ENCODE data around the gene DMAC2L. TPM values are rescaled to one million over a fixed set of nuclear protein-coding genes. Genes with fewer than 3 reads are reported as not detected.
A peak's percentile ranks its signal among the peaks of the same experiment; 100 is the strongest.

The DMAC2L gene
- total and polyA plus RNA-seq, 2 donors (not counting 1 experiment from before 2014, with no cell fraction given) = 19.0 to 40.0 TPM

DNA sequence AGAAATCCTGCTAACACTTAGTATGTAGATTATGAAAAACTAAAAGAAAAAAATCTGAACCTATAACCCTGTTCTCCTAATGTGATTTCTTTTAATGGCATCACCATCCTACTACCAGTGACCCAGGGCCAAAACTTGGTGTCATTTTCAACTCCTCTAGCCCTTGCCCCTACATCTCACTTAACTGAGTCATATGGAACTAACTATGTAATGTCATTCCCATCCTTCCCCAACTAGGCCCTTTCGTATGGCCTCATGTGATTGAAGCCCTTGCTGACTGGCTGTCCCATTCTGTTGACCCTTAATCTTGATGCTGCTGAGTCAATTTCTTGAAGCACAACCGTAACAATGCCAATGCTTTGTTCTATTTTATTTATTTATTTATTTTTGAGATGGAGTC is 7.6 kb downstream of the DMAC2L start:
- no peaks in the 10 kb centered on the region for H3K9me3 Mint-ChIP-seq (ENCODE audit: insufficient read depth)
- TF ChIP-seq EZH2 (IDR thresholded peaks at IDR 0.05; ENCODE audit: borderline replicate concordance, insufficient read depth, low read depth, low read length, poor library complexity, severe bottlenecking) = no peak
- TF ChIP-seq, protein P1, sequence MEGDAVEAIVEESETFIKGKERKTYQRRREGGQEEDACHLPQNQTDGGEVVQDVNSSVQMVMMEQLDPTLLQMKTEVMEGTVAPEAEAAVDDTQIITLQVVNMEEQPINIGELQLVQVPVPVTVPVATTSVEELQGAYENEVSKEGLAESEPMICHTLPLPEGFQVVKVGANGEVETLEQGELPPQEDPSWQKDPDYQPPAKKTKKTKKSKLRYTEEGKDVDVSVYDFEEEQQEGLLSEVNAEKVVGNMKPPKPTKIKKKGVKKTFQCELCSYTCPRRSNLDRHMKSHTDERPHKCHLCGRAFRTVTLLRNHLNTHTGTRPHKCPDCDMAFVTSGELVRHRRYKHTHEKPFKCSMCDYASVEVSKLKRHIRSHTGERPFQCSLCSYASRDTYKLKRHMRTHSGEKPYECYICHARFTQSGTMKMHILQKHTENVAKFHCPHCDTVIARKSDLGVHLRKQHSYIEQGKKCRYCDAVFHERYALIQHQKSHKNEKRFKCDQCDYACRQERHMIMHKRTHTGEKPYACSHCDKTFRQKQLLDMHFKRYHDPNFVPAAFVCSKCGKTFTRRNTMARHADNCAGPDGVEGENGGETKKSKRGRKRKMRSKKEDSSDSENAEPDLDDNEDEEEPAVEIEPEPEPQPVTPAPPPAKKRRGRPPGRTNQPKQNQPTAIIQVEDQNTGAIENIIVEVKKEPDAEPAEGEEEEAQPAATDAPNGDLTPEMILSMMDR (IDR thresholded peaks at IDR 0.05) = no peak
- H3K27ac Mint-ChIP-seq = peak overlapping the region; percentile 29
- intact Hi-C loops (cut with micrococcal nuclease) = loop anchor here (2.0 to 10.0 kb wide), 4 partner anchors 43 to 505 kb away; no protein-coding TSS in a partner anchor
- no peaks in the 10 kb centered on the region for H3K9me3 ChIP-seq (ENCODE audit: control extremely low read depth in 1 of 3, control insufficient read depth in 2 of 3, insufficient read depth in 1 of 3, low read length in 2 of 3)
- H3K36me3 ChIP-seq (replicated peaks in 1 of 2; ENCODE audit: control extremely low read depth in 1 of 2, control insufficient read depth in 1 of 2, extremely low read depth in 1 of 2, insufficient read depth in 2 of 2, low read length in 1 of 2) = peaks cover 3 to 7% of the 10 kb centered on the region in 2 experiments
- DNase-seq (no peak), ATAC-seq (ENCODE audit: low read depth) (no peak)
- H3K4me3 Mint-ChIP-seq = no peak overlapping the region
- ChIA-PET CTCF (interaction anchor here (0.6 to 3.7 kb wide), 16 partner anchors 8 to 471 kb away, joined by 3 to 27 read pairs (median 6); partner anchors contain the start of genes CDKL1, DMAC2L, L2HGDH and MAP4K5), POLR2A (interaction anchor here (0.5 kb wide), 1 partner anchor 23 kb away, joined by 10 read pairs; no protein-coding TSS in a partner anchor)
- H3K27me3 ChIP-seq (replicated peaks in 1 of 4; ENCODE audit: control extremely low read depth in 1 of 4, control insufficient read depth in 3 of 4, insufficient read depth in 4 of 4, low read length in 3 of 4) = no peaks in the 10 kb centered on the region
- H3K27ac ChIP-seq (ENCODE audit: low read length in 2 of 2) = no peak overlapping the region
- peaks cover 15% of the 10 kb centered on the region for H4K20me1 ChIP-seq (ENCODE audit: control insufficient read depth, insufficient read depth, low read length, poor library complexity, severe bottlenecking)
- H2AFZ ChIP-seq (ENCODE audit: insufficient read depth, low read depth, low read length, poor library complexity, severe bottlenecking) = no peak overlapping the region
- WGBS (ENCODE audit: insufficient coverage) = 100% methylated on average over 1 of the region's 2 CpGs
- H3K4me2 ChIP-seq (replicated peaks; ENCODE audit: low read depth, low read length, poor library complexity, severe bottlenecking) = no peak overlapping the region
- H3K27me3 Mint-ChIP-seq = no peaks in the 10 kb centered on the region
- no peak overlapping the region for H3K4me3 ChIP-seq (ENCODE audit: control extremely low read depth in 1 of 5, extremely low read depth in 1 of 5, insufficient read depth in 1 of 5, low read depth in 2 of 5, low read length in 4 of 5)
- H3K4me1 ChIP-seq (ENCODE audit: control insufficient read depth in 2 of 2, insufficient read depth in 2 of 2, low read length in 2 of 2) = peaks cover 10% of the 10 kb centered on the region in 2 donors
- peaks cover 19% of the 10 kb centered on the region for H3K4me1 Mint-ChIP-seq
- peaks cover 57% of the 10 kb centered on the region for H3K79me2 ChIP-seq (ENCODE audit: control insufficient read depth, insufficient read depth, low read length)
- no peak overlapping the region for H3K9ac ChIP-seq (ENCODE audit: low read length)

DNA sequence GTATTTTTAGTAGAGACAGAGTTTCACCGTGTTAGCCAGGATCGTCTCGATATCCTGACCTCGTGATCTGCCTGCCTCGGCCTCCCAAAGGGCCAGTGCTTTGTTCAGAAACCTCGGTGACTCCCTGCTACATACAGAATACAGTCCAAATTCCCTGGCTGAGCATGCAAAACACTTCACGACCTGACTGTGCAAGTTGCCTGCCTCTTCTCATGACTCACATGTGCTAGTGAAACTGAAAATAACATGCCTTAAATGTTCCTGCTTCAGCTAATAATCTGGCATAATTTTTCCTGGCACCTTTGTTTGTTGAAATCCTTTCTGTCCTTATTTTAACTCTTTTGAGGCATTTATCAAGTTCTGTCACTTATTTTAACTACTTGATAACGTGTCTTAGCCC is 8.2 kb downstream of the DMAC2L start:
- Histone ChIP-seq H3K4me3 (ENCODE audit: control extremely low read depth in 1 of 5, extremely low read depth in 1 of 5, insufficient read depth in 1 of 5, low read depth in 2 of 5, low read length in 4 of 5) (no peak overlapping the region), H3K27me3 (replicated peaks in 1 of 4; ENCODE audit: control extremely low read depth in 1 of 4, control insufficient read depth in 3 of 4, insufficient read depth in 4 of 4, low read length in 3 of 4) (no peaks in the 10 kb centered on the region), H3K9ac (ENCODE audit: low read length) (no peak overlapping the region), H3K9me3 (ENCODE audit: control extremely low read depth in 1 of 3, control insufficient read depth in 2 of 3, insufficient read depth in 1 of 3, low read length in 2 of 3) (no peaks in the 10 kb centered on the region), H2AFZ (ENCODE audit: insufficient read depth, low read depth, low read length, poor library complexity, severe bottlenecking) (no peak overlapping the region), H3K27ac (ENCODE audit: low read length in 2 of 2) (no peak overlapping the region), H4K20me1 (ENCODE audit: control insufficient read depth, insufficient read depth, low read length, poor library complexity, severe bottlenecking) (peaks cover 15% of the 10 kb centered on the region), H3K4me2 (replicated peaks; ENCODE audit: low read depth, low read length, poor library complexity, severe bottlenecking) (no peak overlapping the region), H3K4me1 (ENCODE audit: control insufficient read depth in 2 of 2, insufficient read depth in 2 of 2, low read length in 2 of 2) (peaks cover 10% of the 10 kb centered on the region in 2 donors), H3K79me2 (ENCODE audit: control insufficient read depth, insufficient read depth, low read length) (peaks cover 54% of the 10 kb centered on the region), H3K36me3 (replicated peaks in 1 of 2; ENCODE audit: control extremely low read depth in 1 of 2, control insufficient read depth in 1 of 2, extremely low read depth in 1 of 2, insufficient read depth in 2 of 2, low read length in 1 of 2) (peaks cover 3 to 10% of the 10 kb centered on the region in 2 experiments)
- Mint-ChIP-seq H3K4me1 (peaks cover 19% of the 10 kb centered on the region), H3K9me3 (ENCODE audit: insufficient read depth) (no peaks in the 10 kb centered on the region), H3K27me3 (no peaks in the 10 kb centered on the region), H3K27ac (no peak overlapping the region), H3K4me3 (no peak overlapping the region)
- ChIA-PET CTCF (interaction anchor here (0.5 to 3.7 kb wide), 34 partner anchors 9 to 540 kb away, joined by 3 to 27 read pairs (median 5); partner anchors contain the start of genes CDKL1, DMAC2L, L2HGDH and MAP4K5), POLR2A (no interaction called here)
- 77% methylated on average over 6 of the region's 8 CpGs for WGBS (ENCODE audit: insufficient coverage)
- TF ChIP-seq, protein P1 (IDR thresholded peaks at IDR 0.05) = no peak
- no peak for TF ChIP-seq EZH2 (IDR thresholded peaks at IDR 0.05; ENCODE audit: borderline replicate concordance, insufficient read depth, low read depth, low read length, poor library complexity, severe bottlenecking)
- intact Hi-C loops (cut with micrococcal nuclease) = loop anchor here (2.0 to 5.0 kb wide), 3 partner anchors 43 to 457 kb away; no protein-coding TSS in a partner anchor
- DNase-seq (no peak), ATAC-seq (ENCODE audit: low read depth) (no peak)
